Hepatocyte (in vitro differentiated cells): ENCODE results near the gene TMEM40.

Source experiments
- EZH2 ChIP-seq: fragments of 200-600 bp; sonication (generic); IDR thresholded peaks from 2 replicates; pipeline ENCODE4 v1.6.1; 2016; ENCODE audit warnings: antibody characterized with exemption, mild to moderate bottlenecking, borderline replicate concordance
- EZH2phosphoT487 ChIP-seq: fragments of 200-600 bp; sonication (generic); IDR thresholded peaks from one replicate; pipeline ENCODE4 v1.6.1; 2018; ENCODE audit warnings: antibody characterized with exemption, mild to moderate bottlenecking, low read depth, moderate library complexity; ENCODE audit not compliant: unreplicated experiment, severe bottlenecking
- TF ChIP-seq, protein P1 (sequence below): fragments of 200-600 bp; sonication (generic); IDR thresholded peaks from 2 replicates; pipeline ENCODE4 v1.5.1; 2016; ENCODE audit warnings: antibody characterized with exemption, mild to moderate bottlenecking; ENCODE audit not compliant: poor library complexity

DNA sequence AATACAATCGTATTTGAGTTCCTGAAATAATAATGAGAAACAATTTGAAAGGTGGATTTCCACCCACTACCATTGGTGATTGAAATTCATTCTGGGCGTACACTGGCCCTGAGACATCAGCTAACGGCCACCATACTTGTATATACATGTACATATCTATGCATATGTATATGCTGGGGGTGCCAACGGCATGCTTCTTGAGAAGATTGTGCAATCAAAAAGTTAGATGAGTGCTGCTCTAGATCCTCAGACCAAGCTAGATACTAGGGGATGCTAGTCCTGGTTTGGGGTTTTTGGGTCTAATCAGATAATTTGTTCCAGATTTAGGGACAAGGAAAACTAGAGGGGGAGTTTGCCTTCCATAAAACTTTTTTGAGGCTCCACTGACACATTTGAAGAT is 2.9 kb downstream of the TMEM40 start:
- TF ChIP-seq, protein P1, sequence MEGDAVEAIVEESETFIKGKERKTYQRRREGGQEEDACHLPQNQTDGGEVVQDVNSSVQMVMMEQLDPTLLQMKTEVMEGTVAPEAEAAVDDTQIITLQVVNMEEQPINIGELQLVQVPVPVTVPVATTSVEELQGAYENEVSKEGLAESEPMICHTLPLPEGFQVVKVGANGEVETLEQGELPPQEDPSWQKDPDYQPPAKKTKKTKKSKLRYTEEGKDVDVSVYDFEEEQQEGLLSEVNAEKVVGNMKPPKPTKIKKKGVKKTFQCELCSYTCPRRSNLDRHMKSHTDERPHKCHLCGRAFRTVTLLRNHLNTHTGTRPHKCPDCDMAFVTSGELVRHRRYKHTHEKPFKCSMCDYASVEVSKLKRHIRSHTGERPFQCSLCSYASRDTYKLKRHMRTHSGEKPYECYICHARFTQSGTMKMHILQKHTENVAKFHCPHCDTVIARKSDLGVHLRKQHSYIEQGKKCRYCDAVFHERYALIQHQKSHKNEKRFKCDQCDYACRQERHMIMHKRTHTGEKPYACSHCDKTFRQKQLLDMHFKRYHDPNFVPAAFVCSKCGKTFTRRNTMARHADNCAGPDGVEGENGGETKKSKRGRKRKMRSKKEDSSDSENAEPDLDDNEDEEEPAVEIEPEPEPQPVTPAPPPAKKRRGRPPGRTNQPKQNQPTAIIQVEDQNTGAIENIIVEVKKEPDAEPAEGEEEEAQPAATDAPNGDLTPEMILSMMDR: no peak
- TF ChIP-seq EZH2phosphoT487: no peak
- TF ChIP-seq EZH2: no peak
